ENCODE data around the gene PVALEF.

PVALEF gene

GRCh38 chr17:81128338-81128737 is 37.0 kb upstream of the PVALEF start:
- TF ChIP-seq FOXM1 (IDR thresholded peaks at IDR 0.05; ENCODE audit: borderline replicate concordance) (no peak), FOXA1 (IDR thresholded peaks at IDR 0.05) (no peak), FOXK2 (IDR thresholded peaks at IDR 0.05) (no peak), CTBP1 (IDR thresholded peaks at IDR 0.05; ENCODE audit: borderline replicate concordance) (no peak), ZNF384 (IDR thresholded peaks at IDR 0.05) (no peak), HDGF (IDR thresholded peaks at IDR 0.05; ENCODE audit: borderline replicate concordance) (no peak), L3MBTL2 (conservative IDR thresholded peaks at IDR 0.05) (no peak), BHLHE40 (IDR thresholded peaks at IDR 0.05; ENCODE audit: borderline replicate concordance) (no peak), LEF1 (IDR thresholded peaks at IDR 0.05; ENCODE audit: borderline replicate concordance) (no peak), SP1 (IDR thresholded peaks at IDR 0.05) (no peak), ARNT (IDR thresholded peaks at IDR 0.05) (no peak), SUZ12 (IDR thresholded peaks at IDR 0.05) (no peak), ELF4 (IDR thresholded peaks at IDR 0.05) (no peak), TARDBP (IDR thresholded peaks at IDR 0.05) (no peak)
- ChIA-PET POLR2A (no interaction called here), CTCF (no interaction called here)
- no peak for DNase-seq (ENCODE audit: extremely low spot score)

- no peak for DNase-seq (ENCODE audit: extremely low spot score)
- ChIA-PET POLR2A (no interaction called here), CTCF (no interaction called here)
- TF ChIP-seq L3MBTL2 (conservative IDR thresholded peaks at IDR 0.05) (no peak), LEF1 (IDR thresholded peaks at IDR 0.05; ENCODE audit: borderline replicate concordance) (no peak), HDGF (IDR thresholded peaks at IDR 0.05; ENCODE audit: borderline replicate concordance) (no peak), FOXA1 (IDR thresholded peaks at IDR 0.05) (no peak), ARNT (IDR thresholded peaks at IDR 0.05) (no peak)
Observed at GRCh38 chr17:81128774-81129173, 36.5 kb upstream of the PVALEF start.

GRCh38 chr17:81129289-81129688 is 36.0 kb upstream of the PVALEF start:
- POLR2A ChIA-PET: interaction anchor here (0.9 kb wide), 1 partner anchor 110 kb away, joined by 3 read pairs; the partner anchor contains the start of genes NDUFAF8 and TEPSIN
- TF ChIP-seq SP1 (IDR thresholded peaks at IDR 0.05) (no peak), NFRKB (IDR thresholded peaks at IDR 0.05) (no peak), FOXA1 (IDR thresholded peaks at IDR 0.05) (no peak), ELF4 (IDR thresholded peaks at IDR 0.05) (no peak), ARNT (IDR thresholded peaks at IDR 0.05) (no peak), LEF1 (IDR thresholded peaks at IDR 0.05; ENCODE audit: borderline replicate concordance) (no peak), SUZ12 (IDR thresholded peaks at IDR 0.05) (no peak)
- CTCF ChIA-PET: no interaction called here
- DNase-seq (ENCODE audit: extremely low spot score): no peak

DNA sequence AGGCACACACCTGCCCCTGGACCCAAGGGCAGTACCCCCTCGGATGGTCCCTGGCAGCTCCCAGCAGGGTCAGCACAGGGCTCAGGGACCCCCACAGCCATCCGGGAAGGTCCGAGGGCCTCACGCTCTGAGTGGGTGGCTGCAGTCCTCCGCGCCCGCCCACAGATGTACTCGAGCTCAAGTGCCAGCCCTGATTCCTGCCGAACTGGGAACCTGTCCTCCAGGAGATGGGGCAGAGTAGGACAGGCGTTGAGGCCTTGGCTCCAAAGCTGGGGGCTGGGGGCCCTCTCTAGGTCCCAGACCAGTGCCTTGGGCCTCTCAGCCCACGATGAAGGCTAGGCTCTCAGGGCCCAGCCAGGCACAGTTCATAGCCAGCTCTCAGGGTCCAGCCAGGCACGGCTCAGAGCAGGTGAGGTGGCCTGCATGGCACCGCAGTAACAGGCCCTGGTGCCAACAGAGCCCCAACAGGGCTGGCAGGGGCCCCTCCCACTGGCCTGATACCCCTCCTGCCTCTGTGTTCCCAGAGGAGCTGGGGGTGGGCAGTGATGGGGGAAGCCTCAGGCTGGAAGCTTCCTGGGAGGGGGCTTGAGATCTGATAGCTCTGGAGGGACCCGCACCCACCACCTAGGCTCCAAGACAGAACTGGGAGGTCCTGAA is 35.5 kb upstream of the PVALEF start:
- TF ChIP-seq FOXA1 (IDR thresholded peaks at IDR 0.05) (no peak), ARNT (IDR thresholded peaks at IDR 0.05) (no peak), FOXK2 (IDR thresholded peaks at IDR 0.05) (no peak), BHLHE40 (IDR thresholded peaks at IDR 0.05; ENCODE audit: borderline replicate concordance) (no peak), CTBP1 (IDR thresholded peaks at IDR 0.05; ENCODE audit: borderline replicate concordance) (no peak), ELF4 (IDR thresholded peaks at IDR 0.05) (no peak), SP1 (IDR thresholded peaks at IDR 0.05) (no peak), L3MBTL2 (conservative IDR thresholded peaks at IDR 0.05) (no peak), NFRKB (IDR thresholded peaks at IDR 0.05) (no peak), ZNF384 (IDR thresholded peaks at IDR 0.05) (no peak), TARDBP (IDR thresholded peaks at IDR 0.05) (no peak), HDGF (IDR thresholded peaks at IDR 0.05; ENCODE audit: borderline replicate concordance) (no peak), FOXM1 (IDR thresholded peaks at IDR 0.05; ENCODE audit: borderline replicate concordance) (no peak)
- TF ChIP-seq, protein P1, sequence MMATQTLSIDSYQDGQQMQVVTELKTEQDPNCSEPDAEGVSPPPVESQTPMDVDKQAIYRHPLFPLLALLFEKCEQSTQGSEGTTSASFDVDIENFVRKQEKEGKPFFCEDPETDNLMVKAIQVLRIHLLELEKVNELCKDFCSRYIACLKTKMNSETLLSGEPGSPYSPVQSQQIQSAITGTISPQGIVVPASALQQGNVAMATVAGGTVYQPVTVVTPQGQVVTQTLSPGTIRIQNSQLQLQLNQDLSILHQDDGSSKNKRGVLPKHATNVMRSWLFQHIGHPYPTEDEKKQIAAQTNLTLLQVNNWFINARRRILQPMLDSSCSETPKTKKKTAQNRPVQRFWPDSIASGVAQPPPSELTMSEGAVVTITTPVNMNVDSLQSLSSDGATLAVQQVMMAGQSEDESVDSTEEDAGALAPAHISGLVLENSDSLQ (IDR thresholded peaks at IDR 0.05): no peak
- ChIA-PET CTCF (no interaction called here), POLR2A (interaction anchor here (0.9 kb wide), 1 partner anchor 109 kb away, joined by 3 read pairs; the partner anchor contains the start of genes NDUFAF8 and TEPSIN)
- no peak for DNase-seq (ENCODE audit: extremely low spot score)

DNA sequence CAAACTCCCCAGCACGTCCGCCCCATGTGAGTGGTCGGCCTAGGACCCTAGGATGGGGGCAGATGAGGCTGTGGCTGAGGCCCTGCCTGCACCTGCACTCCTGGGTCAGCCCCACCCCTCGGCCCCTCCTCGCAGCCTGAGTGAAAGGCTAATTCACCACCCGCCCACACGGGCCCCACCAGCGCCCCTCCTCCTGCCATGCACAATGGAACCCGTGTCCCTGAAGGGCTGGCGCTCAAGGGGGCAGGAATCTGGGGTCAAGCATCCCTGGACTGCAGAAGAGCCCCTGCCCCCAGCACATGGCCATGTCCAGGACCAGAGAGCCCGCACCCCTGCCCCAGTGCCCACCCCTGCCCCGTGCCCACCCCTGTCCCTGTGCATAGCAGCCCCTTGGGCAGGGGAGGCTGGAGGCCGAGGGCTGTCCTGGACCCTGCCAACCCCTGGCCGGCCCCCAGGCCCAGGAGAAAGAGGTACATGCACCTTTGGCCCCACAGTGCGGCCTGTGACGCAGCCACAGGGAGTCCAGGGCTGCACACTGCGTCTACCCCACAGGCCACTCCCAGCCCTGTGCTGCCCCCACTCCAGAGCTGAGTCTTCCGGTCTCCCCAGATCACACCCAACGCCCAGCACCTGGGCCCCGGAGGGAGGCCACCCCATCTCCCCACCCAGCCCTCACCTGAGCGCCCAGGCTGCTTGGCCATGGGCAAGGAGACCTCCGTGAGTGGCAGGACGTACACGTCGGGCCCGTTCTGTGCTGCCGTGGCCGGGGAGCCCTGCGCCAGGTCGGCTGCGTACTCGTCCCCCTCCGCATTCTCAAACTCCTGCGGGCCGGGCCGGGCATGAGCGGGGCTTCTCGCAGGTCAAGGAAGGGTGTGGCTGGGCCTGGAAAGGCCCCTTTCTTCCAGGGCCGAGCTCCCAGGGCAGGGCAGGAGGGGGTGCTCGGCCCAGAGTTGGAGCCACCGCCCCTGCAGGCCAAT is 34.6 kb upstream of the PVALEF start:
- TF ChIP-seq FOXA1 (IDR thresholded peaks at IDR 0.05) (no peak), NFRKB (IDR thresholded peaks at IDR 0.05) (no peak), ZNF384 (IDR thresholded peaks at IDR 0.05) (no peak)
- DNase-seq (ENCODE audit: extremely low spot score): no peak
- ChIA-PET POLR2A (interaction anchor here (1.2 kb wide), 1 partner anchor 108 kb away, joined by 5 read pairs; the partner anchor contains the start of genes NDUFAF8 and TEPSIN), CTCF (no interaction called here)

DNA sequence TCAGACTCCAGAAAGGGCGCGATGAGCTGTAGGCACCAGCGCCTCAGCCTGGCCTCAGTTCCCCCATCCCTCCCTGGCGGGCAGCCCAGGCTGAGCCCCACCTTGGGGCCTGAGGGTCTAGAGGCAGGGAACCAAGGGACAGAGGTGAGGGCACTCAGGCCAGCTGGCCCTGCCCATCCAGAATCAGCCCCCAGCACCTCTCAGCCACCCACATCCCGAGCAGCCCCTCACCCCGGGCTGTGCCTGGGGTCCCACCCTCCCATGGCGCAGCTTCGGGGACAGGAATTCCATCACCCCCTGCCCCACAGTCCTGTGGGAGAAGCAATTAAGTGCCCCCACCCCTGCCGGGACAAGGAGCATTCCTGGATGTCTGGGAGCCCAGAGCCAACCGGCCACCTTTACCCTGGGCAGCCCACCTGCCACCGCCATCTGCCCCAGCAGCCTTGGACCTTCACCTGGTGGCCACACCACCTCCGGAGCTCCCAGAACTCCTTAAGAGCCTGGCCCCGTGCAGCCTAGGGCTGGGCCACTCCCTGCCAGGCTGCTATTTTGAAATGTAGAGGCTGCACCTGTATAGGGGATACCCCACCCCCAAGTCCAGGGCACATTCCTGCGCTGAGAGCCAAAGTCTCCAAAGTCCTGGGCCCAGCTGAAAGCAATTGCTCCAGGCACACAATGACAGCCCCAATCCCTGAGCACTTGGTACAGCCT is 33.7 kb upstream of the PVALEF start:
- POLR2A ChIA-PET: interaction anchor here (1.2 kb wide), 1 partner anchor 107 kb away, joined by 5 read pairs; the partner anchor contains the start of genes NDUFAF8 and TEPSIN
- DNase-seq (ENCODE audit: extremely low spot score): no peak
- TF ChIP-seq, protein P1 (IDR thresholded peaks at IDR 0.05): no peak
- TF ChIP-seq FOXM1 (IDR thresholded peaks at IDR 0.05; ENCODE audit: borderline replicate concordance) (no peak), HDGF (IDR thresholded peaks at IDR 0.05; ENCODE audit: borderline replicate concordance) (no peak), FOXK2 (IDR thresholded peaks at IDR 0.05) (no peak), FOXA1 (IDR thresholded peaks at IDR 0.05) (no peak), CTBP1 (IDR thresholded peaks at IDR 0.05; ENCODE audit: borderline replicate concordance) (no peak), ELF4 (IDR thresholded peaks at IDR 0.05) (no peak), NFRKB (IDR thresholded peaks at IDR 0.05) (no peak), L3MBTL2 (conservative IDR thresholded peaks at IDR 0.05) (no peak), SP1 (IDR thresholded peaks at IDR 0.05) (no peak), ARNT (IDR thresholded peaks at IDR 0.05) (no peak), SUZ12 (IDR thresholded peaks at IDR 0.05) (no peak), TARDBP (IDR thresholded peaks at IDR 0.05) (no peak), LEF1 (IDR thresholded peaks at IDR 0.05; ENCODE audit: borderline replicate concordance) (no peak)
- CTCF ChIA-PET: no interaction called here

Measured in HEK293T (cell line).